ENCODE data around the gene DGKQ. TPM values are rescaled to one million over a fixed set of nuclear protein-coding genes. Genes with fewer than 3 reads are reported as not detected.

Gene DGKQ
- total RNA-seq, 2 experiments from 2014 or later, result 9.3 to 11.3 TPM

Other genes starting within 250 kb of the DGKQ start
- gene CPLX1, start 147.4 kb downstream of the DGKQ start, total RNA-seq, result under 1 TPM; 0.28 to 0.50 TPM
- gene GAK, start 41.3 kb downstream of the DGKQ start, total RNA-seq, result 10 to 100 TPM; 82.9 to 88.0 TPM
- 10 to 100 TPM; 15.2 to 17.3 TPM for gene TMEM175, start 41.1 kb downstream of the DGKQ start, total RNA-seq
- gene IDUA, start 13.5 kb upstream of the DGKQ start, total RNA-seq, result 1 to 10 TPM; 6.4 to 9.0 TPM
- gene SLC26A1, start 19.8 kb upstream of the DGKQ start, total RNA-seq, result under 1 TPM; 0.21 to 0.43 TPM
- 10 to 100 TPM; 17.6 to 23.5 TPM for gene FGFRL1, start 38.1 kb upstream of the DGKQ start, total RNA-seq
- 1 to 10 TPM; 2.4 to 5.6 TPM for gene RNF212, start 140.0 kb upstream of the DGKQ start, total RNA-seq
- 1 to 10 TPM; 7.5 to 8.5 TPM for gene SPON2, start 199.0 kb upstream of the DGKQ start, total RNA-seq